Measurements from ENCODE around the gene HYAL3. TPM values are rescaled to one million over a fixed set of nuclear protein-coding genes. Genes with fewer than 3 reads are reported as not detected.

Gene HYAL3
- total RNA-seq, 4 donors from 2014 or later = 2.1 to 6.7 (median 3.4) TPM

DNA sequence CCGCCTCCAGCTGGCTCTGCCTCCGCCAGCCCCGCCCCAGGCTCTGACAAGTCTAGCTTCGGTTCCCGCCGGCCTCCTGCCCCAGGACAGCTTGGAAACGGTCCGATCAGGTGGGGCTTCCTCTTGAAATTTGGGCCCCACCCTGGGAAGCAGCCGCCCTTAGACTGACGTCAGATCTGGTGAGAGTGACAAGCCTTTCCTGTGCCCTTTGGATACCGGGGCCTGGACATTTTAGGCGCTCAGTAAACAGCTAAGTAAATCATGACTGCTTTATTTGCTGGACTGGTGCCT lies 378 bp upstream of the HYAL3 start:
- no peak for DNase-seq (ENCODE audit: extremely low spot score)
- Histone ChIP-seq H3K9me3 (no peaks in the 10 kb centered on the region), H3K27ac (replicated peaks in 1 of 4) (peak overlapping the region; percentile 86 to 93 (median 92)), H3K27me3 (no peaks in the 10 kb centered on the region), H3K36me3 (peaks cover 0 to 9% (median under 1%) of the 10 kb centered on the region in 4 donors), H3K4me1 (peaks cover 27 to 56% (median 52%) of the 10 kb centered on the region in 4 donors), H3K4me3 (peak overlapping the region; percentile 67 to 74 (median 72))
- intact Hi-C loops (cut with DNase I) = no loop called here
- TF ChIP-seq EP300 (IDR thresholded peaks at IDR 0.05) (no peak), POLR2AphosphoS5 (IDR thresholded peaks at IDR 0.05) (no peak), CTCF (IDR thresholded peaks at IDR 0.05) (no peak), POLR2A (IDR thresholded peaks at IDR 0.05; ENCODE audit: low read depth) (no peak)
- WGBS = 2% methylated on average over 12 of the region's 12 CpGs

DNA sequence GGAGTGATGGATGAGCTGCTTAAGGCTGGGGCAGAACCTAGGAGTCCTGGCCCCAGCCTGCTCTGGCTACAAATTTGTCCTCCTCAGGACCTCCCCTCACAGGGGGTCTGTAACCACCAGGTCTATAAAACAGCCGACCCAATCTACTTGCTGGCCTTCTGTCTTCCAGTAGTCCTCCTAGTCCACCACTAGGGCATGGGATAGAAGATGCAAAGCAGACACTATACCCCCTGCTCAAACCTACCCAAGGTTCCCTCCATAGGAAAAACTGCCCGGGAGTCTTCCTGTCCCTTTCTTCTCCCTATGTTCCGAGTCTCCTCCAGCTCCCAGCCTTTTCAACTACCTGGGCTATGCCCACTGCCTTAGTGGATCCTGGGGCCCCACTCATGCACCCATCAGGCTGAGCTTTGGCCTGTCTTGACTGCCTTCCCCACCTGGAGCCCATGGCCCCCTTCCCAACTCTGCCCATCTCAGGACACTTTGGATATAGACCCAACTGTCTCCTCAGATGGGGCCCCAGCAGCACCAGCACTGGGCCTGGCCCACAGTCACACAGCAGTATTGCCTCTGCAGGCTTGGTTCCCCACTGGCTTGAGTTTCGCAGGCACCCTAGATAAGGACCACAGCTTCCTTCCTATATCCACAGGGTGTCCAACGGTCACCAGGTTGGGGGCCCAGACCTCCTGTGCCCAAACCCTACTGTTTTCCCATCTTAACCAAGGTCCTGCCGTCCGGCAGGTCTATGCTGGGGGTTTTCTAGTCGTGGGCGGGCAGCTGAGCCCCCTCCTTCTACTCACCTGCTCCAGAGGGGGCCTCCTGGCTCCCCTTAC lies 1.1 kb downstream of the HYAL3 start:
- 57% methylated on average over 9 of the region's 9 CpGs for WGBS

DNA sequence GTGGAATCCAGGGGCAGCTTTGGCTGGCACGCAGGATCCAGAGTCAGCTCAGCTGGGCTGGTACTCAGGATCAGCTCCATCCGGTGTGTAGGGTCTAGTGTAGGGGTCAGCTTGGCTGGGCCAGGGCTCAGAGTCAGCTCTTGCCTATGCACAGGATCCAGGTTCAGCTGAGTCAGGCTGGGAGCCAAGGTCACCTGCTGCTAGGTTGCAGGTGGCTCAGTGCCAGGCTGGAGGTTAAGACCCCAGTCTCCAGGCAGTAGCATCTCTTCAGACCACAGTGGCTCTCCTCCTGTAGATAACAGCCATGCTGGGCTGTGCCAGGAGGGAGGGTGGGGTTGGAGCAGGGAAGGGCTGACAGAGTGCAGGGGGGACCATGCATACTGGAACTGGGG lies 1.8 kb downstream of the HYAL3 start:
- no peak for DNase-seq (ENCODE audit: extremely low spot score)
- peaks cover 35 to 51% (median 47%) of the 10 kb centered on the region in 4 donors for H3K4me1 ChIP-seq
- intact Hi-C loops (cut with DNase I) = no loop called here

More for the DNA sequence above, 1.1 kb downstream of the HYAL3 start:
- peak overlapping the region; percentile 91 to 93 (median 92) for H3K27ac ChIP-seq (replicated peaks in 1 of 4)
- H3K9me3 ChIP-seq = no peaks in the 10 kb centered on the region
- H3K36me3 ChIP-seq = peaks cover 0 to 9% (median 0%) of the 10 kb centered on the region in 4 donors
- peaks cover 29 to 51% (median 47%) of the 10 kb centered on the region in 4 donors for H3K4me1 ChIP-seq
- DNase-seq (ENCODE audit: extremely low spot score) = no peak
- peak in 1 of 3 experiments; percentile 9 for TF ChIP-seq CTCF (IDR thresholded peaks at IDR 0.05)
- no peak for TF ChIP-seq POLR2A (IDR thresholded peaks at IDR 0.05; ENCODE audit: low read depth)
- H3K27me3 ChIP-seq = no peaks in the 10 kb centered on the region
- intact Hi-C loops (cut with DNase I) = no loop called here
- H3K4me3 ChIP-seq = peak overlapping the region; percentile 67 to 74 (median 72)

DNA sequence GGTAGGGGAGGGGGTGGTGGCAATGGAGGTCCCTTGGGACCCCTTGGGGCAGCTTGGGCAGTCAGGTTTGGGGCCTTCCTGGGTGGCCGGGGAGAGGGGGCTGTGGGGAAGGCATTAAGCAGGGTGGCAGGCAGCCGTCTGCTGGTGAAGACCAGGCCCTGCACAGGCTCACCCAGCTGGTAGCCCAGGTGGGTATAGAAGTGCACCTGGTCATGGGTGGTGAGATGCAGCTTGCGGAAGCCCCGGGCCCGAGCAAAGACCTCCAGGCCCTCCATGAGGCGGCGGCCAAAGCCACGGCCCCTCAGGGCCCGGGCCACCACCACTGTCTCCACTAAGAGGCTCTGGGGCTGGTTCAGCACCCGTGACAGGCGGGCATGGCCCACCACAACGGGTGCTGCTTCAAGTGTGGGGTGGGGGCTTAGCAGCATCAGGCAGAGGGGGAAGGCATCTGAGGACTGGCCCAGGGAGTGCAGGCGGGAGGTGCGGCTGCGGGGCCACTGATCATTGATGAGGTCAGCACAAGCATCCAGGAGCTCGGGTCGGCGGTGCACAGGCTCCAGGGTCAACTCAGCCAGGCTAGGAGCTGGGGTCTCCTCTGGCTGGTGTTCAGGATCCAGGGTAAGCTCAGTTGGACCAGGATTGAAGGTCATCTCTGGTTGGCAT lies 2.4 kb downstream of the HYAL3 start:
- intact Hi-C loops (cut with DNase I) = no loop called here
- Histone ChIP-seq H3K27ac (replicated peaks in 1 of 4) (no peak overlapping the region), H3K27me3 (no peaks in the 10 kb centered on the region), H3K36me3 (peaks cover 0 to 9% (median 0%) of the 10 kb centered on the region in 4 donors), H3K4me3 (no peak overlapping the region), H3K9me3 (no peaks in the 10 kb centered on the region), H3K4me1 (peaks cover 35 to 49% (median 43%) of the 10 kb centered on the region in 4 donors)
- WGBS = 95% methylated on average over 7 of the region's 18 CpGs
- TF ChIP-seq POLR2AphosphoS5 (IDR thresholded peaks at IDR 0.05) = no peak
- TF ChIP-seq EP300 (IDR thresholded peaks at IDR 0.05) = no peak
- TF ChIP-seq CTCF (IDR thresholded peaks at IDR 0.05) = no peak
- TF ChIP-seq POLR2A (IDR thresholded peaks at IDR 0.05; ENCODE audit: low read depth) = no peak
- DNase-seq (ENCODE audit: extremely low spot score) = no peak

More for the DNA sequence above, 1.8 kb downstream of the HYAL3 start:
- Histone ChIP-seq H3K27me3 (no peaks in the 10 kb centered on the region), H3K9me3 (no peaks in the 10 kb centered on the region), H3K4me3 (no peak overlapping the region), H3K36me3 (peaks cover 0 to 9% (median 0%) of the 10 kb centered on the region in 4 donors), H3K27ac (replicated peaks in 1 of 4) (peak overlapping the region in 1 of 4 donors; percentile 92)
- no peak for TF ChIP-seq POLR2AphosphoS5 (IDR thresholded peaks at IDR 0.05)
- TF ChIP-seq EP300 (IDR thresholded peaks at IDR 0.05) = no peak
- no peak for TF ChIP-seq CTCF (IDR thresholded peaks at IDR 0.05)
- no peak for TF ChIP-seq POLR2A (IDR thresholded peaks at IDR 0.05; ENCODE audit: low read depth)
- WGBS = 100% methylated on average over 2 of the region's 2 CpGs

Measured in esophagus muscularis mucosa (tissue), 4 donors.